T-helper 2 cell treated with Interferon-gamma antibody and Interleukin-4, amounts not matched to agents 5 μg/mL and 100 μg/mL, for 36 hours (primary cell): ENCODE measurements around the gene TGM6.

Experiments
- DNase-seq: peaks from one replicate; pipeline ENCODE4 v3.0.0; 2021; ENCODE audit warnings: low spot score
- H3K27ac Mint-ChIP-seq: one replicate; pipeline ENCODE4 v1.8.0; 2021; ENCODE audit warnings: mild to moderate bottlenecking, mixed read lengths
- H3K27me3 Mint-ChIP-seq: one replicate; pipeline ENCODE4 v1.8.0; 2021; ENCODE audit warnings: low read depth, mixed read lengths
- H3K36me3 Mint-ChIP-seq: one replicate; pipeline ENCODE4 v1.8.0; 2021; ENCODE audit warnings: low read depth, mixed read lengths
- H3K4me1 Mint-ChIP-seq: one replicate; pipeline ENCODE4 v1.8.0; 2021; ENCODE audit warnings: low read depth, mixed read lengths
- H3K4me3 Mint-ChIP-seq: one replicate; pipeline ENCODE4 v1.8.0; 2022; ENCODE audit warnings: mild to moderate bottlenecking, moderate library complexity, mixed read lengths
- H3K9me3 Mint-ChIP-seq: one replicate; pipeline ENCODE4 v1.8.0; 2021; ENCODE audit warnings: mixed read lengths

TGM6 gene

DNA sequence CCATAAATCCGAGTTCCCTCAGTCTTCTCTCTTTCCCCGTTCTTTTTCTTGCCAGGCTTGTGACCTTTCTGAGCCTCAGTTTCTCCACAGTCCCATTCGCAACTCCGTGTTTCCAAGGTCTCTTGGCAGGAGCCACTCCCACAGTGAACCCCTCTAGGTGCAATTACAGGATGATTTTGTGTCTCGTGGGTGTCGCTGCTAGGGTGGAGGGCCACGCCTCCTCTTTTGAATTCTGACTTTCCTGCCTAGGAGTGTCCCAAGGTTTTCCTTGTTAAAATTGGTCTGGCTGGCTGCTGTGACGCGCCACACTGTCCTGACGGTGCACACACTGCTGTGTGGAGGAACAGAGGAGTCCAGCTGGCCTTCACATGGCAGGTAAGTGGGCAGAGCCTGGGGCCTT is at the start of gene TGM6:
TGM6 (plus strand) TSS at position 301 of the 400 bp plus-strand sequence; CDS start at position 369, 68 bp downstream.
- H3K27me3 Mint-ChIP-seq: peaks cover 28% of the 10 kb centered on the region
- H3K4me3 Mint-ChIP-seq: peak within 1 kb of the TSS; percentile 21
- DNase-seq: no peak
- H3K36me3 Mint-ChIP-seq: no peaks in the 10 kb centered on the region
- H3K9me3 Mint-ChIP-seq: no peaks in the 10 kb centered on the region
- H3K4me1 Mint-ChIP-seq: peaks cover 18% of the 10 kb centered on the region
- peak within 1 kb of the TSS; percentile 32 for H3K27ac Mint-ChIP-seq

DNA sequence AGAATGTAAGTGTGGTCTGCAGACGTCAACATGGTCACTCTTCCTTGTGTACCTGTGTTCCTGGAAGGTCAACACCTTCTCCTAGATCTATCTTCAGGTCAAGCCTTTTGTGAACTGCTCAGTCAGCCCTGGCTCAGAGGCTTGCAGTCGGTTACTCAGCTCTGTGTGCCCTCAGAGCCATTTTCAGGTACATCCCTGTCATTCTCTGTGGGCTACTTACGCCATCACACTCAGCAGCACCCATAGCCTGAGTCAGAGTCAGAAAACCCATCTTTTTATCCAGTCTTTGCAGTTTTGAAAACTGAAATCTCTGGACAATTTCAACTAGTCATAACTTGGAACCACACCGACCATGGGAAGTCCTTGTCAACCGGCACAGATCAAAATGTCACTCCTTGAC is 49.6 kb upstream of the TGM6 start:
- DNase-seq: no peak
- H3K27me3 Mint-ChIP-seq: no peaks in the 10 kb centered on the region
- H3K4me3 Mint-ChIP-seq: no peak overlapping the region
- H3K36me3 Mint-ChIP-seq: no peaks in the 10 kb centered on the region
- no peaks in the 10 kb centered on the region for H3K9me3 Mint-ChIP-seq
- H3K4me1 Mint-ChIP-seq: no peaks in the 10 kb centered on the region
- H3K27ac Mint-ChIP-seq: no peak overlapping the region

- Mint-ChIP-seq H3K27ac (no peak overlapping the region), H3K36me3 (no peaks in the 10 kb centered on the region), H3K4me3 (no peak overlapping the region), H3K27me3 (no peaks in the 10 kb centered on the region), H3K4me1 (no peaks in the 10 kb centered on the region), H3K9me3 (no peaks in the 10 kb centered on the region)
- no peak for DNase-seq
These were observed 48.7 kb upstream of the TGM6 start for GRCh38 chr20:2331901-2332565.

DNA sequence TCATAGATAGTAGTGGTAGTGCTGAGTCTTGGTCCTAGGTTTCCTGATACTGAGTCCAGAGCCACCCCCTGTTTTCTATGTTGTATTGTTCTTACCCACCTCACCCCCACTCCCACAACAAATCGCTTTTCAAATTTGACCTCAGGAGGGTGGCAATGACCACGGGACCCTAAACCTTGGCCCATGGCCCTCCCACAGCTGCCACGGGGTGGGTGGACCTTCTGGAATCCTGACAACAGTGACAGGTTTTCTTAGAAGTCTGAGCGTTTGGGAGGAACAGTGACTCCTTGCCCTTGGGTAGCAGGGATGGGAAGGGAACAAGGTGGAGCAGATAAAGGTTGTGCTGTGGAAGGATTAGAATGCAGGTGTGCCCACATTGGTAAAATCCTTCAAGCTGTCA is 48.0 kb upstream of the TGM6 start:
- Mint-ChIP-seq H3K4me3 (no peak overlapping the region), H3K4me1 (no peaks in the 10 kb centered on the region), H3K27me3 (no peaks in the 10 kb centered on the region), H3K9me3 (no peaks in the 10 kb centered on the region), H3K36me3 (no peaks in the 10 kb centered on the region), H3K27ac (no peak overlapping the region)
- DNase-seq: no peak

DNA sequence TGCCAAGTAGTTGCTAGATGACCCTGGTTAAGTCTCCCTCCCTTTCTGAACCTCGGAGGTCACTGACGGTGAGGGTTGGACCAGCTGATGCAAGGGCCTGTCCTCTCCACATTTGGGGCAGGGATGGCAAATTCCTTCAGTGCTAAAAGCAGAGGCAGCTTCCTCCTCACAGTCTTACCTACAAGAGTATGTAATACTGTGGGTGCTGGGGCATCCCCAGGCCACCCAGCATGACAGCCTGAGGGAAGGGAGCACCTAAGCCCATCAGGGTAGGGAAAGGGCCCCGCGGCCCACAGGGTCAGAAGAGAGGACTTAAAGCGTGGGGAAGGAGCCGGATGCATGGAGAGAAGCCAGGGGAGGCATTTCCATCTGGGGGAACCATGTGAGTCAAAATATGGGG is 46.9 kb upstream of the TGM6 start:
- no peak for DNase-seq
- no peaks in the 10 kb centered on the region for H3K27me3 Mint-ChIP-seq
- no peaks in the 10 kb centered on the region for H3K4me1 Mint-ChIP-seq
- H3K4me3 Mint-ChIP-seq: no peak overlapping the region
- H3K36me3 Mint-ChIP-seq: no peaks in the 10 kb centered on the region
- H3K9me3 Mint-ChIP-seq: no peaks in the 10 kb centered on the region
- no peak overlapping the region for H3K27ac Mint-ChIP-seq

GRCh38 chr20:2335096-2335870 is 45.4 kb upstream of the TGM6 start:
- Mint-ChIP-seq H3K4me1 (no peaks in the 10 kb centered on the region), H3K36me3 (no peaks in the 10 kb centered on the region), H3K27me3 (no peaks in the 10 kb centered on the region), H3K4me3 (no peak overlapping the region), H3K9me3 (no peaks in the 10 kb centered on the region), H3K27ac (no peak overlapping the region)
- no peak for DNase-seq

GRCh38 chr20:2336471-2336870 is 44.2 kb upstream of the TGM6 start:
- no peak overlapping the region for H3K27ac Mint-ChIP-seq
- H3K4me1 Mint-ChIP-seq: no peaks in the 10 kb centered on the region
- no peaks in the 10 kb centered on the region for H3K27me3 Mint-ChIP-seq

GRCh38 chr20:2337142-2337541 is 43.6 kb upstream of the TGM6 start:
- H3K9me3 Mint-ChIP-seq: no peaks in the 10 kb centered on the region
- no peak overlapping the region for H3K4me3 Mint-ChIP-seq
- no peak overlapping the region for H3K27ac Mint-ChIP-seq
- DNase-seq: no peak
- H3K4me1 Mint-ChIP-seq: no peaks in the 10 kb centered on the region
- H3K36me3 Mint-ChIP-seq: no peaks in the 10 kb centered on the region
- H3K27me3 Mint-ChIP-seq: no peaks in the 10 kb centered on the region

More at GRCh38 chr20:2336471-2336870, 44.2 kb upstream of the TGM6 start:
- DNase-seq: no peak
- H3K9me3 Mint-ChIP-seq: no peaks in the 10 kb centered on the region
- no peaks in the 10 kb centered on the region for H3K36me3 Mint-ChIP-seq
- H3K4me3 Mint-ChIP-seq: no peak overlapping the region

DNA sequence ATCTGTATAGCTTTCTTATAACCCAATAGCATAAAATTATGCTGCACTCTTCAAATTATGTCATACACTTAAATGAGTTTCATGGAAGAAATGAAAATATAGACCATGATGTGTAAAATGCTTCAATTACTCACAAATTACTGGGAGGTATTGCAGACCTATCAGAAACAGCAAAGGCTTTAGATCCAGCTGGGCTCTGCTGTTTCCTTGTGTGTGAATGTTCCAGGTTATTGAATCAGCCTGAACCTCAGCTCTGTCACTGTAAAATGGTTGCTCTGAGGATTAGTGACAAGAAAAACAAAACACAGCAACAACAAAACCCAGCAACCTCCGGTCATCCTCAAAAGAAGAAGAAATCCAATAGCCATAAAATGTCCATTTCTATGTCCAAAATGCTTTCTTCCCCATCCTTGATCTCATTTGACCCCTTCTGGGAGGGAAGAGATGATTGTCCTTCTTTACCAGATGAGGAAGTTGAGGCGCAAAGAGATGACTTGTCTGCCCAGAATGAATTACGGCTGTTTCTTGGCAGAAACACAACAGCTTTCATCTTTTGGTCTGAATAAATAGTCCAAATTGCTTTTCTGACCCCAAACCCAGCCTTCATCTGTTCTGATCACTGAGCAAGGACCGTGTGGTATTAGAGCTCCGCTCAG is 42.2 kb upstream of the TGM6 start:
- no peaks in the 10 kb centered on the region for H3K9me3 Mint-ChIP-seq
- peaks cover 3% of the 10 kb centered on the region for H3K27me3 Mint-ChIP-seq
- no peak for DNase-seq
- H3K4me1 Mint-ChIP-seq: no peaks in the 10 kb centered on the region
- H3K36me3 Mint-ChIP-seq: no peaks in the 10 kb centered on the region
- H3K4me3 Mint-ChIP-seq: no peak overlapping the region
- no peak overlapping the region for H3K27ac Mint-ChIP-seq

GRCh38 chr20:2340136-2340535 is 40.6 kb upstream of the TGM6 start:
- H3K36me3 Mint-ChIP-seq: no peaks in the 10 kb centered on the region
- H3K9me3 Mint-ChIP-seq: no peaks in the 10 kb centered on the region
- DNase-seq: no peak
- H3K4me3 Mint-ChIP-seq: no peak overlapping the region
- no peaks in the 10 kb centered on the region for H3K4me1 Mint-ChIP-seq
- H3K27ac Mint-ChIP-seq: no peak overlapping the region
- peaks cover 3% of the 10 kb centered on the region for H3K27me3 Mint-ChIP-seq

DNA sequence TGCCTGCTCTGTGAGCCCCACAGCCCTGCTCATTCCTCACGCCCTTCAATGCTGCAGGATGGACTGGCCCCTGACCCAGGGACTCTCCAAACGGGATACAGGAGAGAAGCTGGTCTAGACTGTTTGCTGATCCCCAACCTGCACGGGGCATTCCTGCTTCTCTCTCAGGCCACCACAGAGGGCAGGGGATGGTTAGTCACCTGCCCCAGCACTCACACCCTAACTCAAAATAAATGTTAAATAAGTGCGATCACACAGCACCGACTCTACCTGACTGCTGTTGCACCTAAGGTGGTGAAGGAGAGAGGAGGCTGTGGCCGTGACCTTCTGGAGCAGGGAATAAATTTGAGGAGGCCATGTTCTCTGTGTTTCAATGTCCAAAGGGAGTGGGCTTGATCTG is 39.9 kb upstream of the TGM6 start:
- Mint-ChIP-seq H3K4me1 (no peaks in the 10 kb centered on the region), H3K36me3 (no peaks in the 10 kb centered on the region), H3K9me3 (no peaks in the 10 kb centered on the region), H3K4me3 (no peak overlapping the region), H3K27ac (no peak overlapping the region), H3K27me3 (peaks cover 3% of the 10 kb centered on the region)
- no peak for DNase-seq

- no peaks in the 10 kb centered on the region for H3K9me3 Mint-ChIP-seq
- H3K4me1 Mint-ChIP-seq: no peaks in the 10 kb centered on the region
- H3K36me3 Mint-ChIP-seq: no peaks in the 10 kb centered on the region
- DNase-seq: no peak
- H3K4me3 Mint-ChIP-seq: no peak overlapping the region
- no peak overlapping the region for H3K27ac Mint-ChIP-seq
- H3K27me3 Mint-ChIP-seq: peaks cover 3% of the 10 kb centered on the region
These were observed 39.4 kb upstream of the TGM6 start for GRCh38 chr20:2341336-2341735.

DNA sequence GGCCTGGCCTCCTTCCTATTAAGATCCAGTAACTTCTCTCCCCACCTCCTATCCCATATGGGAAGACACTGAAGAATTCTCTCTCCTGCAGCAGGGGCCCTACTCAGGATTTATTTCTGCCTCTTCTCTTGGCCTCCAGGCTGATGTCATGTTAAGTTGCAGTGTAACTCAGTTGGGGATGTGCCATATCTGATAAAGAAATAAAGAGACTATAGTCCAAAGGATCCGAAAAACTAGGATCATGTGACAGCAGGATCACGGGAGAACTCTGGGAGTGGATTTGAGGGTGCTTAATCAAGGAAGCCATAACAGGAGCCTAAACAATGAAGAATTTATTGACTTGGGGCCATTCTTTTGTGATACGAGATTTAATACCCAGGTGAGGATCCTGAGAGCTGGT is 38.5 kb upstream of the TGM6 start:
- H3K4me1 Mint-ChIP-seq: no peaks in the 10 kb centered on the region
- DNase-seq: no peak
- peaks cover under 1% of the 10 kb centered on the region for H3K9me3 Mint-ChIP-seq
- peaks cover 3% of the 10 kb centered on the region for H3K27me3 Mint-ChIP-seq
- H3K4me3 Mint-ChIP-seq: no peak overlapping the region
- no peak overlapping the region for H3K27ac Mint-ChIP-seq
- H3K36me3 Mint-ChIP-seq: no peaks in the 10 kb centered on the region

GRCh38 chr20:2346188-2346587 is 34.5 kb upstream of the TGM6 start:
- DNase-seq: no peak
- no peak overlapping the region for H3K27ac Mint-ChIP-seq
- H3K27me3 Mint-ChIP-seq: peaks cover 9% of the 10 kb centered on the region
- H3K4me3 Mint-ChIP-seq: no peak overlapping the region
- no peaks in the 10 kb centered on the region for H3K36me3 Mint-ChIP-seq
- H3K9me3 Mint-ChIP-seq: peaks cover 4% of the 10 kb centered on the region
- no peaks in the 10 kb centered on the region for H3K4me1 Mint-ChIP-seq
